Adrenal gland (tissue), 5 donors: ENCODE measurements around the gene PLK5.

Experiments
- CTCF ChIP-seq, 6 experiments: fragments of 450-650 bp in 4 of 6; fragments of 200-600 bp in 2 of 6; sonication (generic) in 1 of 6; IDR thresholded peaks; 1 replicate in 5 of 6; 2 replicates in 1 of 6; pipeline versions ENCODE4 v1.5.1 to v1.8.0; 2016 to 2021; ENCODE audit warnings: antibody characterized with exemption in 6 of 6, mild to moderate bottlenecking in 2 of 6, moderate library complexity in 1 of 6
- POLR2A ChIP-seq, 2 donors: fragments of 450-650 bp; IDR thresholded peaks; one replicate each; pipeline ENCODE4 v1.6.1; 2017; ENCODE audit warnings: antibody characterized with exemption in 2 of 2, mild to moderate bottlenecking in 2 of 2, moderate library complexity in 1 of 2
- donor health status: DM: no; HTN: no; CAD: no.

- TF ChIP-seq CTCF (IDR thresholded peaks at IDR 0.05), result no peak
- TF ChIP-seq POLR2A (IDR thresholded peaks at IDR 0.05), result no peak
Measured at GRCh38 chr19:1525343-1525742, 1.5 kb downstream of the PLK5 start.
